ENCODE measurements around the gene PAN2. TPM values are rescaled to one million over a fixed set of nuclear protein-coding genes. Genes with fewer than 3 reads are reported as not detected.

Gene PAN2
- total and polyA plus RNA-seq, 3 donors from 2014 or later, result 105 to 155 (median 119) TPM

Small RNA genes within 50 kb of the gene (small RNA-seq; reads per million reads assigned to genes)
- 0 reads per million in 2 donors for gene RNU7-40P

Other genes with a start within 250 kb of the PAN2 start
- 10 to 100 TPM; 61.0 to 81.4 TPM for gene PA2G4, start 229.4 kb downstream of the PAN2 start, total RNA-seq
- 190 TPM for gene PA2G4, start 229.4 kb downstream of the PAN2 start, polyA plus RNA-seq (ENCODE audit: insufficient read depth, low read depth, low replicate concordance)
- 1,000 to 10,000 TPM; 1,066 to 1,985 TPM for gene RPL41, start 217.4 kb downstream of the PAN2 start, total RNA-seq
- gene RPL41, start 217.4 kb downstream of the PAN2 start, polyA plus RNA-seq (ENCODE audit: insufficient read depth, low read depth, low replicate concordance), result 2,323 TPM
- gene ZC3H10, start 215.7 kb downstream of the PAN2 start, total RNA-seq, result 10 to 100 TPM; 16.2 to 20.6 TPM
- 12.4 TPM for gene ZC3H10, start 215.7 kb downstream of the PAN2 start, polyA plus RNA-seq (ENCODE audit: insufficient read depth, low read depth, low replicate concordance)
- gene ESYT1, start 205.7 kb downstream of the PAN2 start, total RNA-seq, result 10 to 100 TPM; 72.0 to 99.8 TPM
- gene ESYT1, start 205.7 kb downstream of the PAN2 start, polyA plus RNA-seq (ENCODE audit: insufficient read depth, low read depth, low replicate concordance), result 50.8 TPM
- gene MYL6B, start 181.4 kb downstream of the PAN2 start, total RNA-seq, result 100 to 1,000 TPM; 229 to 428 TPM
- gene MYL6B, start 181.4 kb downstream of the PAN2 start, polyA plus RNA-seq (ENCODE audit: insufficient read depth, low read depth, low replicate concordance), result 480 TPM
- gene MYL6, start 175.6 kb downstream of the PAN2 start, total RNA-seq, result 1,000 to 10,000 TPM in 1 of 2 donors, 100 to 1,000 TPM in 1; 939 to 1,373 TPM
- gene MYL6, start 175.6 kb downstream of the PAN2 start, polyA plus RNA-seq (ENCODE audit: insufficient read depth, low read depth, low replicate concordance), result 1,271 TPM
- 100 to 1,000 TPM; 106 to 148 TPM for gene SMARCC2, start 144.5 kb downstream of the PAN2 start, total RNA-seq
- gene SMARCC2, start 144.5 kb downstream of the PAN2 start, polyA plus RNA-seq (ENCODE audit: insufficient read depth, low read depth, low replicate concordance), result 69.5 TPM
- 10 to 100 TPM; 63.7 to 70.2 TPM for gene RNF41, start 112.1 kb downstream of the PAN2 start, total RNA-seq
- gene RNF41, start 112.1 kb downstream of the PAN2 start, polyA plus RNA-seq (ENCODE audit: insufficient read depth, low read depth, low replicate concordance), result 49.3 TPM
- 10 to 100 TPM; 27.5 to 30.4 TPM for gene NABP2, start 109.7 kb downstream of the PAN2 start, total RNA-seq
- 40.8 TPM for gene NABP2, start 109.7 kb downstream of the PAN2 start, polyA plus RNA-seq (ENCODE audit: insufficient read depth, low read depth, low replicate concordance)
- under 1 TPM in 1 of 2 donors, not detected in 1; 0.87 TPM for gene SLC39A5, start 103.9 kb downstream of the PAN2 start, total RNA-seq
- gene SLC39A5, start 103.9 kb downstream of the PAN2 start, polyA plus RNA-seq (ENCODE audit: insufficient read depth, low read depth, low replicate concordance), result 3.9 TPM
- gene ANKRD52, start 75.6 kb downstream of the PAN2 start, total RNA-seq, result 10 to 100 TPM; 26.8 to 32.3 TPM
- gene ANKRD52, start 75.6 kb downstream of the PAN2 start, polyA plus RNA-seq (ENCODE audit: insufficient read depth, low read depth, low replicate concordance), result 20.1 TPM
- 10 to 100 TPM; 24.2 to 26.9 TPM for gene COQ10A, start 67.1 kb downstream of the PAN2 start, total RNA-seq
- gene COQ10A, start 67.1 kb downstream of the PAN2 start, polyA plus RNA-seq (ENCODE audit: insufficient read depth, low read depth, low replicate concordance), result 10.6 TPM
- 10 to 100 TPM; 67.8 to 70.2 TPM for gene CS, start 33.7 kb downstream of the PAN2 start, total RNA-seq
- gene CS, start 33.7 kb downstream of the PAN2 start, polyA plus RNA-seq (ENCODE audit: insufficient read depth, low read depth, low replicate concordance), result 63.8 TPM
- 10 to 100 TPM; 62.4 to 63.3 TPM for gene CNPY2, start 18.0 kb downstream of the PAN2 start, total RNA-seq
- gene CNPY2, start 18.0 kb downstream of the PAN2 start, polyA plus RNA-seq (ENCODE audit: insufficient read depth, low read depth, low replicate concordance), result 82.5 TPM
- gene IL23A, start 4.9 kb upstream of the PAN2 start, total RNA-seq, result 1 to 10 TPM; 8.1 to 8.4 TPM
- gene IL23A, start 4.9 kb upstream of the PAN2 start, polyA plus RNA-seq (ENCODE audit: insufficient read depth, low read depth, low replicate concordance), result 34.9 TPM
- gene STAT2, start 26.1 kb upstream of the PAN2 start, total RNA-seq, result 100 to 1,000 TPM; 110 to 122 TPM
- 57.0 TPM for gene STAT2, start 26.1 kb upstream of the PAN2 start, polyA plus RNA-seq (ENCODE audit: insufficient read depth, low read depth, low replicate concordance)
- not detected for gene APOF, start 28.9 kb upstream of the PAN2 start, total RNA-seq
- gene APOF, start 28.9 kb upstream of the PAN2 start, polyA plus RNA-seq (ENCODE audit: insufficient read depth, low read depth, low replicate concordance), result not detected
- 10 to 100 TPM; 16.2 to 16.3 TPM for gene TIMELESS, start 115.4 kb upstream of the PAN2 start, total RNA-seq
- gene TIMELESS, start 115.4 kb upstream of the PAN2 start, polyA plus RNA-seq (ENCODE audit: insufficient read depth, low read depth, low replicate concordance), result 13.5 TPM
- 1 to 10 TPM in 1 of 2 donors, under 1 TPM in 1; 0.63 to 1.2 TPM for gene MIP, start 120.7 kb upstream of the PAN2 start, total RNA-seq
- 1.1 TPM for gene MIP, start 120.7 kb upstream of the PAN2 start, polyA plus RNA-seq (ENCODE audit: insufficient read depth, low read depth, low replicate concordance)
- 1 to 10 TPM; 6.8 to 6.9 TPM for gene SPRYD4, start 134.6 kb upstream of the PAN2 start, total RNA-seq
- gene SPRYD4, start 134.6 kb upstream of the PAN2 start, polyA plus RNA-seq (ENCODE audit: insufficient read depth, low read depth, low replicate concordance), result 2.6 TPM
- gene GLS2, start 154.2 kb upstream of the PAN2 start, total RNA-seq, result 1 to 10 TPM; 3.8 to 4.7 TPM
- 2.2 TPM for gene GLS2, start 154.2 kb upstream of the PAN2 start, polyA plus RNA-seq (ENCODE audit: insufficient read depth, low read depth, low replicate concordance)
- gene RBMS2, start 187.8 kb upstream of the PAN2 start, total RNA-seq, result 10 to 100 TPM; 12.8 TPM
- gene RBMS2, start 187.8 kb upstream of the PAN2 start, polyA plus RNA-seq (ENCODE audit: insufficient read depth, low read depth, low replicate concordance), result 15.8 TPM

Measured in testis (tissue), 3 donors.